Neural progenitor cell (in vitro differentiated cells): Measurements from ENCODE around the gene CEP95.

Experiments used
- EZH2 ChIP-seq: fragments of 200-600 bp; sonication (generic); IDR thresholded peaks from 2 replicates; pipeline ENCODE4 v1.6.1; 2017; ENCODE audit warnings: antibody characterized with exemption, mild to moderate bottlenecking, moderate library complexity
- EZH2phosphoT487 ChIP-seq: fragments of 200-600 bp; sonication (generic); IDR thresholded peaks from 2 replicates; pipeline ENCODE4 v1.6.1; 2017; ENCODE audit warnings: antibody characterized with exemption
- TF ChIP-seq, protein P1 (sequence below): fragments of 200-600 bp; sonication (generic); IDR thresholded peaks from 2 replicates; pipeline ENCODE4 v1.5.1; 2017; ENCODE audit warnings: antibody characterized with exemption, mild to moderate bottlenecking

DNA sequence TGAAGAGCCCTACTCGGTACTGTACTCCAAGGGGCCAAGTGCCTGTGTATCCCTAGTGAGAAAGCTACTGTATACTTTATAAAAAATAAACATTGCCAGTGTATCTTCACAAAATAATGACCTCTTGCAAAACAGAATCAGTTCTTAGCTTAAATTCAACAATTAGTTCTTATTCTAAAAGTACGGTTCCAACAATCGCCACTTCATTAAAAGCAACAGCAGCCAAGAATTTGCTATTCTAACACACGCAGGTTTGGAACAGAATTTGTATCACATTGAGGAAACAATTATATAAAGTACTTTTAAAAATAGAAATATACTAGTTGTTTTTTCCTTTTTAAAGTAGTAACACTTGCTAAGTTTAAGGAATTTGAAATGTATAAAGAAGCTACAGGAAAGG lies 48.5 kb downstream of the CEP95 start:
- TF ChIP-seq, protein P1, sequence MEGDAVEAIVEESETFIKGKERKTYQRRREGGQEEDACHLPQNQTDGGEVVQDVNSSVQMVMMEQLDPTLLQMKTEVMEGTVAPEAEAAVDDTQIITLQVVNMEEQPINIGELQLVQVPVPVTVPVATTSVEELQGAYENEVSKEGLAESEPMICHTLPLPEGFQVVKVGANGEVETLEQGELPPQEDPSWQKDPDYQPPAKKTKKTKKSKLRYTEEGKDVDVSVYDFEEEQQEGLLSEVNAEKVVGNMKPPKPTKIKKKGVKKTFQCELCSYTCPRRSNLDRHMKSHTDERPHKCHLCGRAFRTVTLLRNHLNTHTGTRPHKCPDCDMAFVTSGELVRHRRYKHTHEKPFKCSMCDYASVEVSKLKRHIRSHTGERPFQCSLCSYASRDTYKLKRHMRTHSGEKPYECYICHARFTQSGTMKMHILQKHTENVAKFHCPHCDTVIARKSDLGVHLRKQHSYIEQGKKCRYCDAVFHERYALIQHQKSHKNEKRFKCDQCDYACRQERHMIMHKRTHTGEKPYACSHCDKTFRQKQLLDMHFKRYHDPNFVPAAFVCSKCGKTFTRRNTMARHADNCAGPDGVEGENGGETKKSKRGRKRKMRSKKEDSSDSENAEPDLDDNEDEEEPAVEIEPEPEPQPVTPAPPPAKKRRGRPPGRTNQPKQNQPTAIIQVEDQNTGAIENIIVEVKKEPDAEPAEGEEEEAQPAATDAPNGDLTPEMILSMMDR, result no peak
- no peak for TF ChIP-seq EZH2
- no peak for TF ChIP-seq EZH2phosphoT487
